Lower lobe of right lung (tissue), 2 donors: ENCODE results near the gene CHRNA9. TPM values are rescaled to one million over a fixed set of nuclear protein-coding genes. Genes with fewer than 3 reads are reported as not detected.
A peak's percentile ranks its signal among the peaks of the same experiment; 100 is the strongest.

ENCODE experiments used
- ATAC-seq, 2 donors: fragments of 200-7000 bp; cut with Tn5 transposase; one replicate each; pipeline ENCODE4 v1.9.1; 2020 to 2022; ENCODE audit warnings: mild to moderate bottlenecking in 2 of 2, moderate library complexity in 2 of 2
- DNase-seq: peaks from one replicate; pipeline ENCODE4 v3.0.0-alpha.2; 2020
- H3K27ac ChIP-seq: fragments of 200-600 bp; one replicate; pipeline ENCODE4 v1.8.0; 2022
- H3K27me3 ChIP-seq: fragments of 200-600 bp; one replicate; pipeline ENCODE4 v1.8.0; 2022; ENCODE audit warnings: low read depth
- H3K36me3 ChIP-seq: fragments of 200-600 bp; one replicate; pipeline ENCODE4 v1.8.0; 2022; ENCODE audit warnings: mild to moderate bottlenecking
- H3K4me1 ChIP-seq: fragments of 200-600 bp; one replicate; pipeline ENCODE4 v1.8.0; 2022
- H3K4me3 ChIP-seq: fragments of 200-600 bp; one replicate; pipeline ENCODE4 v1.8.0; 2022; ENCODE audit warnings: mild to moderate bottlenecking
- H3K9me3 ChIP-seq: fragments of 200-600 bp; one replicate; pipeline ENCODE4 v1.8.0; 2022
- intact Hi-C: fragments of 100-400 bp; cut with DNase I; formaldehyde crosslinking; loops from one replicate; pipeline ENCODE4 v1.11.0; 2022
- total RNA-seq: library from RNA; stranded (reverse); fragmentation: NEBNext Ultra II Directional; extraction: Animal tissue kit (Norgen Biotek cat#: 25700); gene quantifications from one replicate; pipeline ENCODE4 v1.2.1, GENCODE V29; 2021
- TF ChIP-seq, protein P1 (sequence below): fragments of 200-600 bp; IDR thresholded peaks from one replicate; pipeline ENCODE4 v1.8.0; 2022; ENCODE audit warnings: antibody characterized with exemption, mild to moderate bottlenecking
- donor health status: DM: no; HTN: yes; CAD: no; lungs with severe emphysema.

CHRNA9 gene
- total RNA-seq, 1 donor from 2014 or later = not detected

DNA sequence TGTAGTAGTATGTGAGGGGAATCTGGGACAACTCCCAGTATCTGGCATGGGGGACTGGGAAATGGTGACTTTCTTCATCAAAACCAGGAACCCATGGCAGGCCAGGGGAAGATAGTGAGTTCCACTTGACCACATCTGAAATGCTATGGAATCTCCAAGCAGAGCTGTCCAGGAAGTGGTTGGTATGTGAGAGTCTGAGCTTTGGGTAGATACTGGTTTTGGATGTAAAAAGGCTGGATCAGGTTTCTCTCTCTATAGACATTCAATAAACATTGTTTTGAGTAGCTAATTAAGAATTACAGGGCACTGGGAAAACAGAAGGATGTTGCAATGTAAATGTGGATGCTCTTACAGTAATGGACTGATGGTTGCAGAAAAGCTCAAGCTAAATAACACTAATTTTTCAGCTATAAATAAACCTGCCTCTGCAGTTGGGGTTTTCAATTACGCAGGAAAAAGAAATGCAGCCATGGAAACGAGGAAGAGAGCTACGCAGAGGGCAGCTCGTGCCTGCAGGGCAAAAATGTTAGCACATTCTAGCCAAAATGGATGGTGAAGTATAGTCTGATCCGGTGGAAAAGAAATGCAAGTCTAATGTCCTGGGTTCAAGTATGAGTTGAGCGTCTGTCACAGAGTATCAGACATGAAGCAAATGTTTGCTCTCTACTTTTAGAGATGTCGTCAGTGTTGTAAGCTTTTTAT, 13.4 kb upstream of the CHRNA9 start:
- no peak for DNase-seq

DNA sequence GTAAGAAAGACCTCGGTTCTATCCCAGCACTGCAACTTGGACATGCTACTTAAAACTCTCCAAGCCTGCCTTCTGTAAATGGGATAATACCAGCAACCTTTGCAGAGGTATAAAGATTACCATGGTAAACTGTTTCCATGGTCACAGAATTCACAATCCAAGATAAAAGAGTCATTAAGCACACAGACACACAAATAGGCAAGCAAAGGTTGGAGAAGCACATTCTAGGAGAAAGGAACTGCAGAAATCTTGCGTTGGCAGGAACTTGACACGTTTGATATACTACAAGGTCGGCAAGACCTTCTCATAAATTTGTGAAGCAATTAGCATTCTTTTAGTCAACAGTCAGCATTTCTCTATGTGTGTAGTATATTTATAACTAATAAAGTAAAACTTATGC, 12.3 kb upstream of the CHRNA9 start:
- H3K9me3 ChIP-seq = no peaks in the 10 kb centered on the region
- no peak for DNase-seq
- no peaks in the 10 kb centered on the region for H3K27me3 ChIP-seq
- H3K36me3 ChIP-seq = no peaks in the 10 kb centered on the region
- TF ChIP-seq, protein P1, sequence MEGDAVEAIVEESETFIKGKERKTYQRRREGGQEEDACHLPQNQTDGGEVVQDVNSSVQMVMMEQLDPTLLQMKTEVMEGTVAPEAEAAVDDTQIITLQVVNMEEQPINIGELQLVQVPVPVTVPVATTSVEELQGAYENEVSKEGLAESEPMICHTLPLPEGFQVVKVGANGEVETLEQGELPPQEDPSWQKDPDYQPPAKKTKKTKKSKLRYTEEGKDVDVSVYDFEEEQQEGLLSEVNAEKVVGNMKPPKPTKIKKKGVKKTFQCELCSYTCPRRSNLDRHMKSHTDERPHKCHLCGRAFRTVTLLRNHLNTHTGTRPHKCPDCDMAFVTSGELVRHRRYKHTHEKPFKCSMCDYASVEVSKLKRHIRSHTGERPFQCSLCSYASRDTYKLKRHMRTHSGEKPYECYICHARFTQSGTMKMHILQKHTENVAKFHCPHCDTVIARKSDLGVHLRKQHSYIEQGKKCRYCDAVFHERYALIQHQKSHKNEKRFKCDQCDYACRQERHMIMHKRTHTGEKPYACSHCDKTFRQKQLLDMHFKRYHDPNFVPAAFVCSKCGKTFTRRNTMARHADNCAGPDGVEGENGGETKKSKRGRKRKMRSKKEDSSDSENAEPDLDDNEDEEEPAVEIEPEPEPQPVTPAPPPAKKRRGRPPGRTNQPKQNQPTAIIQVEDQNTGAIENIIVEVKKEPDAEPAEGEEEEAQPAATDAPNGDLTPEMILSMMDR = no peak
- ATAC-seq = no peak
- peaks cover 3% of the 10 kb centered on the region for H3K4me1 ChIP-seq
- no peak overlapping the region for H3K4me3 ChIP-seq
- H3K27ac ChIP-seq = no peak overlapping the region
- intact Hi-C loops = no loop called here

More for the DNA sequence above, 13.4 kb upstream of the CHRNA9 start:
- TF ChIP-seq, protein P1 = no peak
- ATAC-seq = no peak
- Histone ChIP-seq H3K36me3 (no peaks in the 10 kb centered on the region), H3K4me3 (no peak overlapping the region), H3K27ac (no peak overlapping the region), H3K4me1 (peaks cover 13% of the 10 kb centered on the region), H3K9me3 (no peaks in the 10 kb centered on the region), H3K27me3 (no peaks in the 10 kb centered on the region)
- intact Hi-C loops = no loop called here

DNA sequence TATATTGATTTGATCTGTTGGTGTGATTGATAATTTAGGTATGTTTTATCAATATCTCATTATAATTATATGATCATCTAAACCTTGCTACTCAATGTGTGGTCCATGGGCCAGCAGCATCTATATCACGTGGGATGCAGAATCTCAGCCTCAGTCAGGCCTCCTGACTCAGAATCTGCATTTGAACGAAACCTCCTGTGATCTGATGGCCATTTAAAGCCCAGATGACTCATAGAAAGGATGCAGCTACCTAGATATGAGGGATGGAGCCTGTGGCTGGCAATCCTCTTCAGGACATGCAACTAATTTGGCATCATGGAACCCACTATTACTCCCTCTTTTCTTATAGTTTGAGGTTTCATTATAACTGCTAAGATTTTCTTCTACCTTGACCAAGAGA, 11.3 kb upstream of the CHRNA9 start:
- Histone ChIP-seq H3K4me3 (no peak overlapping the region), H3K36me3 (no peaks in the 10 kb centered on the region), H3K27ac (no peak overlapping the region), H3K9me3 (no peaks in the 10 kb centered on the region), H3K4me1 (peaks cover 3% of the 10 kb centered on the region), H3K27me3 (no peaks in the 10 kb centered on the region)
- no peak for ATAC-seq
- DNase-seq = no peak
- intact Hi-C loops = no loop called here
- TF ChIP-seq, protein P1 = no peak

DNA sequence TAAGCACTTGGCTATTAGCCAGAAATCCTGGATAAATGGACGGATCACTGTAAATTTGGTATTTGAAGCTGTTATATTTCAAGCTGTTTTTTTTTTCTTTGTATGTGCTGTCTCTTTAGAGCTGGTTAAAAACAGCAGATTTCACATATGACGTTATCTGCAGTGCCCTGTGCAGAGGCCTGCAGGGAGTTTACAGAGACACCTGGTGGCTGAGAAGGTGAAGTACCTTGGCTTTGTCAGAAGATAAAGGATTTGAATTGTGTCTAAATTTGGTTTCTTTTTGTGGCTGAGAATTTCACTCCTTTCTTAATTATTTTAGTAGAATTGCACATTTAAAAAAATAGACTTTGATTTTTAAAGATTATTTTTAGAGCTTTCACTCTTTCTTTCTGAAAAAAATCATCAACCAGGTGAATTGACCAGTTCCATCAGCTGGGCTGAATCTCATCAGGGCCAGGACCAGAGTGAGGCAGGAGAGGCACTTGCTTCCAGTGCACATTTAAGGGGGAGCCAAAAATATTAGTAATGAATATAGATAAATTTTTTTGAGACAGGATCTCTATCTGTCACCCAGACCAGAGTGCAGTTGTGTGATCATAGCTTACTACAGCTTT, 9.6 kb upstream of the CHRNA9 start:
- Histone ChIP-seq H3K27ac (no peak overlapping the region), H3K27me3 (no peaks in the 10 kb centered on the region), H3K4me3 (no peak overlapping the region), H3K9me3 (no peaks in the 10 kb centered on the region), H3K36me3 (no peaks in the 10 kb centered on the region), H3K4me1 (peaks cover 3% of the 10 kb centered on the region)
- TF ChIP-seq, protein P1 = peak; percentile 81
- DNase-seq = no peak
- ATAC-seq = peak; percentile 84 to 92
- intact Hi-C loops = no loop called here

DNA sequence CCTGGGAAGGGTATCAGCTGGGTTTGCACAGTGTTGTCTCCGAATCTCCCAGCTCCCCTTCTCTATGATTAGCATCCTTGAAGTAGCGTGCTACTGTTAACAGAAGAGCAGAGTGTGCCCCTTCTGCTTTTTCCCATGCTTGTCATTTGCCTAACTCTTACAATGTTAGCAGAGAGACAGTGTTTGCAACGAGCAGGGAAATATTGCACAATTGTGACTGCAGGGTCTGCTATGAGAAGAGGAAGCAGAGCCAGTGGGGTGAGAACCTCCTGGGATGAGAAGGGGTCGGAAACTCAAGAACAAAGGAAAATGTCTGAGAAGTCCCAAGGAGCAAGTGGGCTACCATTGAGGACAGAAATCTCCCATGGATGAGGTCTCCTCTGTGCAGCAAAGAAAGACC, 7.8 kb upstream of the CHRNA9 start:
- no peak for DNase-seq

More for the DNA sequence above, 7.8 kb upstream of the CHRNA9 start:
- intact Hi-C loops = no loop called here
- Histone ChIP-seq H3K9me3 (no peaks in the 10 kb centered on the region), H3K4me1 (peaks cover 3% of the 10 kb centered on the region), H3K27ac (no peak overlapping the region), H3K27me3 (no peaks in the 10 kb centered on the region), H3K36me3 (no peaks in the 10 kb centered on the region), H3K4me3 (no peak overlapping the region)
- ATAC-seq = peak; percentile 49 to 51
- TF ChIP-seq, protein P1 = no peak
